ENCODE measurements around the gene EFTUD2. TPM values are rescaled to one million over a fixed set of nuclear protein-coding genes. Genes with fewer than 3 reads are reported as not detected.

EFTUD2 gene
- polyA plus RNA-seq, 12 donors, result 59.8 to 132 (median 68.8) TPM; not detected in 1

DNA sequence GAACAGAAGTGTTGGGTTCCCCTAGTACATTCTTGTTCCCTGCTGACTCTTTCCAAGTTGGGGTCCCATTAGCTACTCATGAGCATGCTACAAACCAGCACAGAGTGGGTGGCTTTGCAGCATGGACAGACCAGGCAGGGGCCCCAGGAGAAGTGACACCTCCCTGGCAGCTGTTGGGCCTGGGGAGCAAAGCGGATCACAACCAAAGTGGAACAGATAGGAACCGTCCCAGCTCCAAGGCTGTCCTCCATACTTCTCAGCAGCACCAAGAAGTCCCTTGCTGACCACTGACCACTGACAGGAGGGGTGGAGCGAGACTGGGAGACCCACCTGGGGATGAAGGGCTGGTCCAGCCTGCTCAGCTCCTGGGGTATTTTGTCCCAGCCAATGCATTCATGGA lies 28.5 kb upstream of the EFTUD2 start:
- no peak for DNase-seq

DNA sequence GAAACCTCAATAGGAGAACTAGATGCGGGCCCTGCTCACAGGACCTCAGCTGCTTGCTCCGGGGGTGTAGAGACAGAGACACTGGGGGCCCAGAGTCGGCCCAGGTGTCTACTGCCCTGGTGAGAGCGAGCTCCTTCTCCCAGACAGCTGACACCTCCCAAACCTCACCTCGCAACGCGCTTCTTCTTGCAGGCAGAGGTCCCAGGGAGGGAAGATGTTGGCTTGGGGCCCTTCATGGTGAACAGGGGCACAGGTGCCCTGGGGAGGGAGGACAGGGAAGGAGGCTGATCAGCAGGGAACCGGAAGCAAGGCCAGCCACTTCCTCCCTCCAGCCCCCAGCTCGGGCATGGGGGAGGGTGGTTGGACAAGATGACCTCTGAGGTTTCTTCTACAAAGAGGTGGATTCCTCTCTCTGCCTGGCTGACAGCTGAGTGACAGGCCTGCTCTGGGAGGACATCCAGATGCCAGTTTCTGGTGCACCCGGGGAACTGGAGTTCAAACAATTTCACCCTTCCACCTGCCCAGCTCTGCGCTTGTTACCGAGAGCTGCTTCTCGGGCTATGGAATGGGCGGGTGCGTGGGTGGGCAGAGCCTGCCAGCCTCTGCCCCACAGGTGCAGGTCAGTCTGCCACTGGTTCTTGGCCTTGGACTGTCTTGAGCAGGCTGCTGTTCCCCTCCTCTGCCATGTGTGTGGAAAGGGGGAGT lies 27.7 kb upstream of the EFTUD2 start:
- no peak for DNase-seq

DNA sequence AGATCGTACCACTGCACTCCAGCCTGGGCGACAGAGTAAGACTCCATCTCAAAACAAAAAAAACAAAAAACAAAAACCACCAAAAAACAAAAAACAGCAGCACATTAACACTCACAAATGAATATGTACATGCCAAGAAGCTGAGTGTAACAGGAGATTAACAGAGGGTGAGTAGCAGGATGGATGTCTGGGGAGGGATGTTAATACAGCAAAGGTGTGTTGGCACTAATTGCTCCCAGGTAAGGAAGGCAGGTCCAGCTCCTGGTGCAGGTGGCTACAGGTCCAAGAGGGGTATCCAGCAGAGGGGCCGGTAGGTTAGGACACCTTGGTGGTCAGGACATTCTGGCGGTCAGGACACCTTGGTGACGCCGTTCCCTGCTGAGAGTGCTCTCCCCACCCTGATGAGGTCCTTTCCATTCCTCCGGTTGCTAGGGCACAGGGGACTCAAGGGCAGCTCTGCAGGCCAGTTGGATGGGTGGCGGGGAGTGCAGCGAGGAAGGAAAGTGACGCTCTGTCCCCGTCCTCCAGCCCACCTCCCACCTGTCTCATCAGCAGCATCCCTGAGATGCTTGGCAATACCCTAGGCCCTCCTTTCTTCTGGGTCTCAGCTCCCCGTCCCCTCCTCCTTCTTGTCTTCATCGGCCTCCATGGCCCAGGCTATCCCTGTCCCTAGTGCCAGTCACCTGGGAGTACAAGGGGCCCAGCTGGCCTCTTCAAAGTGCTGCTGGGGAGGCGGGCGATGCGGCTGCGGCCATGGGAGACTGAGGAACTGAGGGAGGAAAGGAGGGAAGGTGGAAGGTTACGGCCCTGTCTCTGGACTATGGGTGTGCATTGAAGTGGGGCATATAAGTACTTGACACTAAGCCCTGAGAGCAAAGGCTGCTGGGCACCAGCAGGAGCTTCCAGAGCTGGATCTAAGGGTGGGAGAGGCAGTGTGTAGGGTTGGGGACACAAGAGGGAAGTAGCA lies 26.8 kb upstream of the EFTUD2 start:
- no peak for DNase-seq

DNA sequence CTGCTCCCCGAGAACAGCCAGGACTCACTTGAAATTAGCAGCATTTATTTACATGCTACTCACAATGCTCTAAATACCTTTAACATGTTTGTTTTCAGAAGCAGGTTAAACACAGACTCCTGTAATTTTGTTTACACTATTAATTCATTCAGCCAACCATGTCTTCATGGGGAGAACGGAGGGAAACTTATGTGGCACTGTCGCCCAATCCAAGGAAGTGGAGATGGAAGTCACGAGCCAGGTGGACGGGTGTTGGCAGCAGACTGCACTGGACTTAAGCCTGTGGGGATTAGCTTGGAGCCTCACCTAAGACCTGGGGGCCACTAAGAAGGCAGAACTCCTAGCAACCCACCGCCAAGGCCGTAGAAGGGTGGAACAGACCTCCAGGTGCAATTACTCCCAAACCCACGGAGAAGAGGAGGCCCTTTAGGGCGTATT lies 24.9 kb upstream of the EFTUD2 start:
- DNase-seq, result no peak

GRCh38 chr17:44922746-44923470 lies 23.7 kb upstream of the EFTUD2 start:
- no peak for DNase-seq

DNA sequence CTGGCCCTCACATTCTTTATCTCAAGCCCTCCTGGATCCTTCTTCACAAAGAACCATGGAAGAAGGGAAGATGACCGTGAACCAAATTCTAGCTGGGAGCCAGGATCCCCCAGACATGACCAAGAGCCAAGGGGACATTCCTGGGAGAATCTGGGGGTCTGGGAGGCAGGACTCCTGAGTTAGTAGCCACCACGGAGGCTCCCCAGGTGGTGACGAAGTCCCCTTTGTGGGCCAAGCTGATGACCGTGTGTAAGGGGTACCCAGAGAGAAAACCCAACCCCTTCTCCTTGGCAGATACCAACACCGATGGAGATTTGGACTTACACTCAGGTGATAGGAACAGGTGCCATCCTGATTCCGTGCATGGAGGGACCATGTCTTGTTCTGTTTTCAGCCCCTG lies 22.9 kb upstream of the EFTUD2 start:
- no peak for DNase-seq

DNA sequence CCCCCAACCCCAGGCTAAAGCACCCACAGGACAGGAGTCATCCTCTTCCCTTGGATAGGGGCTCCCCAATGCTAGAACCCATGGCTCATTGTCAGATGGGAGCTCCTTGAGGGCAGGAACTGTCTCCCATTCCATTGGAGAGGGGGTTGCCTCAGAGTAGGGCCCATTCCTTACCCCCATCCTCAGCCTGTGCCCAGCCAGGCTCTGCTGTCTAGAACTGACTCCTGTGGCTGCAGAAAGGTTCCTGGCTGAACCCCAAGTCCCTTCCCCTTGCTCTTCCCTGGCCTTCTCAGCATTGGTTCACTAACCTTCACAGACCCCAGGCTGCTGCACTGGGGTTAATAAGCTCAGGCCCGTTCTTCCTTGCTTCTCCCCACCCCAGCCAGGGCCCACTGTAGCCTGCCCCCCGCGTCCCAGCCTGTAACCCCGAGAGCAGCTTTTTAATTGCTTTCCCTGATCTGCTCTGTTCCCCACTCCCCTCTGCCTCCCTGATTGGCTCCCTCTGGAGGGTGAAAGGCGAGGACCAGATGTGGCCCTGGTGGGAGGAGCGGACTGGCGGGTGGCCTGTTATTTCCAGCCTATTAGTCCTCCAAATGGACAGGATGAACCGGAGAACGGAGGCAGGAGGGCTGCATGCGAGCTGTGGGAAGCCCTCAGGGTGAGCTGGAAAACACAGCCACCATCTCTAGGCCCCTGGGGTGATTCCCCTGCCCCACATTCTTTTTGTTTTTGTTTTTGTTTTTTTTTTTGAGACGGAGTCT lies 22.1 kb upstream of the EFTUD2 start:
- no peak for DNase-seq

GRCh38 chr17:44920565-44920940 lies 21.3 kb upstream of the EFTUD2 start:
- DNase-seq, result no peak

- peak; percentile 78 for DNase-seq
Measured at GRCh38 chr17:44919885-44920564, 20.8 kb upstream of the EFTUD2 start.

DNA sequence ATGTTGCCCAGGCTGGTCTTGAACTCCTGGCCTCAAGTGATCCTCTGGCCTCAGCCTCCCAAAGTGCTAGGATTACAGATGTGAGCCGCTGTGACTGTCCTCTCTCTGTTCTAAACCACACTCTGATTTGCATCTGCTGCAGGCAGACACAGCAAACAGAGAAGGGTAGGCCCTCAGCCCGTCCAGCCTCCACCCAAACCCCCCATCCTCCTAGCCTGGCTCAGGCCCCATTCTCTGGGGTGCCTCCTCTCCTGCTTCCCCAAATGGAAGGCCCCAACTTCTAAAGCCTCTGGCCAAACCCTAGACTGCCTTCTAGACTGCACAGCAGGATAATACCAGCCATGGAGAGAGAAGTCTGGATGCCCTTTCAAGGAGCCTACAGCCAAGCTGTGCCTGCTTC lies 20.2 kb upstream of the EFTUD2 start:
- DNase-seq, result no peak

DNA sequence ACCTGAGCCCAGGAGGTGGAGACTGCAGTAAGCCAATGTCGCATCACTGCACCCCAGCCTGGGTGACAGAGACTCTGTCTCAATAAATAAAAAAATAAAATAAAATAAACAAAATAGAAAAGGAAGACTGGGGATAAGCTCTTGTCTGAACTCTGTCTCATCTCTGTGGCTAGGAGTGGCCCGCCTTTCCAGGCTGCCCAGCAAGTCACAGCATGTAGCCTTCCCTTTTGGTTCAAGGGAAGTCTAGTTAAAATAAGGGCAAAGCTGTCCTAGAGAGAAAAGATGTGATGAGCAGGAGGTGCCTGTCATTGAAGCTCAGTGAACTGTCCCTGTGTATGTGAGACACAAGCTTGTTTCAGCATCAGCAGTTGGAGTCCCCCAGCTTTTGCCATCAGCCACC lies 18.8 kb upstream of the EFTUD2 start:
- DNase-seq, result no peak

DNA sequence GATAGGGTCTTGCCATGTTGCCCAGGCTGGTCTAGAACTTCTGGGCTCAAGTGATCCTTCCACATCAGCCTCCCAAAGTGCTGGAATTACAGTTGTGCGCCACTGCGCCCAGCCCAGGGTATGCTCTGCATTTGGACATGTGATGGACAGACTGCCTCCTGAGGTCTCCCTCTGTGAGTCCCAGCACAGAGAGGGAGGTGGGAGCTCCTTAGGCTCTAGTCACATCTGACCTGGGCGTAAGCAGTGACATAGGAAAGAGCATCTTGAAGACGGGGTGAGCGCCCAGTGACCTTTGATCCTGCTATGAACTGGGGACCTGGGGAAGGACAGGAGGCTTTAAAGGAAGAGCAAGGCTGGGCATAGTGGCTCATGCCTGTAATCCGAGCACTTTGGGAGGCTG lies 18.2 kb upstream of the EFTUD2 start:
- DNase-seq, result no peak

- DNase-seq, result peak; percentile 43
Measured at GRCh38 chr17:44916781-44917241, 17.6 kb upstream of the EFTUD2 start.

- no peak for DNase-seq
Measured at GRCh38 chr17:44915862-44916780, 16.9 kb upstream of the EFTUD2 start.

DNA sequence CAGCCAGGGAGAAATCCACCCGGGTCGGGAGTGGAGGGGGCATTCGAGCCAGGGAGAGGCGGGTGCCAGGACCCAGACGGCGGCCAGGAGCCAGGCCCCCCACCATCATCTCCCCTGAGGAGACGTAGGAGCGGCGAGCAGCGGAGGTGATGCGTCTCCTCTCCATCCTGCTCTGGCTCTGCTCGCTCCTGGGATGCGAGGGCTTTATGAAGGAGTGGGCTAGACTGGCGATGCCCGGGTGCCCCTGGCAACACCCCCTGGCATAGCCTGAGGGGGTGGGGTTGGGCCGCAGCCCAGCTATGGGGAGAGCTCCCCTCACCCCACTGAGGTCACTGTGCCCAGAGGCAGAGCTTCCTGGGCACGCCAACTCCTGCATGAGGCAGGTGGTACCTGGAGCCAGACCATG lies 16.1 kb upstream of the EFTUD2 start, which contains the start of gene GFAP:
Gene GFAP, minus strand, starts transcription at position 180 of the 406 bp plus-strand sequence. Its CDS starts 14 bp downstream, at position 166.
- DNase-seq, result no peak

- no peak for DNase-seq
Measured at GRCh38 chr17:44914698-44915271, 15.5 kb upstream of the EFTUD2 start.

DNA sequence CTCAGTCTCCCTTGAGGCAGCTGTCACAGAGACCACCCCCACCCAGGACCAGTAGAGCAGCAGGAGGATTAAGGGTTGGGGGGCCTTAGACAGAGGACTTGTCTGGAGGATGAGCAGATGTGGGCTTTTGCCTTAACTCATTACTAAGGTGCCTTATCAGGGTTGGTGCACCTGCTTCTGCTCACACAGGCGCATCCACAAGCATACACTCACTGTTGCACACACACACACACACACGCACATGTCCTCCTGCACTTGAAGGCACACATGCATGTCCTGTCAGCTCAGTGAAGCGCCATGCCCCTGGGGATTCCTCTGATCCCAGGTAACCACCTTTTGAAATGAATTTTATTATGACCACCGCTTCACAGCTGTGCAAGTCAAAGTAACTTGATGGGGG lies 14.9 kb upstream of the EFTUD2 start:
- no peak for DNase-seq

DNA sequence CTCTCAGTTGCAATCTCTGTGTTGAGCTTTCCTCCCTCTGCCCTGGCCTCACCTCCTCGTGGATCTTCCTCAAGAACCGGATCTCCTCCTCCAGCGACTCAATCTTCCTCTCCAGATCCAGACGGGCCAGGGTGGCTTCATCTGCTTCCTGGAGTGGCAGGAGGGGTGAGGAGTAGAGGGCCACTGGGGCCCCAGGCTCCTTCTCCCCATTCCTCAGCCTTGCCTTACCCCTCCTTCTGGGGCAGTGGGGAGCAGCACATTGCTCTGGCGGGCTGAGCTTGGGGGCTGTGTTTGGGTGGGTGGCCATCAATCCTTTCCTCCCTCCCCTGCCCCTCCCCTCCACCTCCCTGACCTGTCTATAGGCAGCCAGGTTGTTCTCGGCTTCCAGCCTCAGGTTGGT lies 14.4 kb upstream of the EFTUD2 start:
- DNase-seq, result no peak
